GM10847 (cell line): Measurements from ENCODE around the gene IRX4.

Experiments
- POLR2A ChIP-seq: IDR thresholded peaks from 2 replicates; pipeline ENCODE4 v1.6.1; 2011; ENCODE audit not compliant: insufficient read length; ENCODE audit errors: extremely low read depth

The IRX4 gene

GRCh38 chr5:1917830-1918487, 35.2 kb upstream of the IRX4 start:
- no peak for TF ChIP-seq POLR2A

DNA sequence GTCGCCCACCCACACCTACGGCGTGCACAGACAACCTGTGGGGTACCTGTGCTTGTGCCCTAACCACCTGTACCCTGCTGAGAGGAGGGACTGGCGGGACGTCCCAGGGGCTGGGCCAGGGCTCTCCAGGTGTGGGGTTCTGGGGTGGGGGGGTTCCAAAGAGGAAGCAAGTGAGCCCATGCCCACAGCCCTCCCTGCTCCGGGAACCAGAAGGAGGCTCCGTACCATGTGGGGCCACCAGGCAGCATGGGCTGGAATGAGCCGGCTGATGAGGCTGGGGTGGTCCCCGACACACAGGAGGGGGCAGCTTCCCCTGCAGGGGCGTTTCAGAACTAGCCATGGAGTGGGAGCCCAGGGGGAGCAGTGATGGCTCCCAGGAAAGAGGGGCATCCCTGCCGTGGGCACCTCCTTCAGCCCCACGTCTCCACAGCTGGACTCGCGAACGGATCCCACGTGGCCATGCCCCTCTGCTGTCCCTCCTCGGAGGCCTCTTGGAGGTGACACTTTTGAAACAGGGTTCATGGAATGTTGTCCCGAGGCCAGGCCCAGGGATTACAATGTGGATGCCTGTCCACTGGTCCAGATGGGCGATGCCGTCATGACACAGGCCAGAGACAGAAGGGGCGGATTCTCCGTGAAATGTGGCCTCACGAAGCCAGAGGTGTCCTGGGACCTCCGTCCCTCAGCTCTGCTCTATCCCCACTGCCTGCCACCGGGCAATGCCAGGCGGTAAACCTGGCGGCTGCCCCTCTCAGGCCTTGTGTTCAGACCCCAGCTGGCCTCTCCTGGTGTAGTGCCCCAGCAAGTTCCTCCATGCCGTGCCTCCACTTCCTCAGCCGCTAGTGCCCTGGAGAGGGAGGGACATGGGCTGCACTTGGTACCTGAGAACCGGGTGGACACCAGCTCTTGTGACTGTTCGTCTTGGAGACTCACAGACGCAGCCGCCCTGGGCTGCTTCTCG, 33.6 kb upstream of the IRX4 start:
- no peak for TF ChIP-seq POLR2A

GRCh38 chr5:1915316-1915715, 32.6 kb upstream of the IRX4 start:
- no peak for TF ChIP-seq POLR2A

DNA sequence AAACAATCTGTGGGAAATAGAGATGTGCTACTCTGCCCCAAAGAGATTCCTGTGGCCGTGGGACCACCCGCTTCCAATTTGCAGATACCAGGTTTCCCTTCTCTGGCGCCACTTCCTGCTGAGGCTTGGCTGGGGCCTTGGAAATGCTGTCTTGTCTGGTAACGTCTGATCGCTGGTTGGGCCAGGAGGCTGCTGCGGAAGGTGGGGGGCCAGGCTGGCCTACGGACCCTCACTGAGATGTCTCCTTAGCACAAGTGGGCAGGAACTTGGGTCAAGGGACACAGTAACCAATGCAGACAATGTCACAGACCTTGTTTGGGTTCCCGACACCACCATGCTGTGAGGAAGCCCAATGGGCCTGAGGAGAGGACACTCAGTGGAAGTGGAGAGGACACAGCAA, 31.7 kb upstream of the IRX4 start:
- no peak for TF ChIP-seq POLR2A

GRCh38 chr5:1913578-1913977, 30.9 kb upstream of the IRX4 start:
- no peak for TF ChIP-seq POLR2A

- no peak for TF ChIP-seq POLR2A
Measured at GRCh38 chr5:1912951-1913565, 30.3 kb upstream of the IRX4 start.

- no peak for TF ChIP-seq POLR2A
Measured at GRCh38 chr5:1911773-1912235, 29.1 kb upstream of the IRX4 start.

DNA sequence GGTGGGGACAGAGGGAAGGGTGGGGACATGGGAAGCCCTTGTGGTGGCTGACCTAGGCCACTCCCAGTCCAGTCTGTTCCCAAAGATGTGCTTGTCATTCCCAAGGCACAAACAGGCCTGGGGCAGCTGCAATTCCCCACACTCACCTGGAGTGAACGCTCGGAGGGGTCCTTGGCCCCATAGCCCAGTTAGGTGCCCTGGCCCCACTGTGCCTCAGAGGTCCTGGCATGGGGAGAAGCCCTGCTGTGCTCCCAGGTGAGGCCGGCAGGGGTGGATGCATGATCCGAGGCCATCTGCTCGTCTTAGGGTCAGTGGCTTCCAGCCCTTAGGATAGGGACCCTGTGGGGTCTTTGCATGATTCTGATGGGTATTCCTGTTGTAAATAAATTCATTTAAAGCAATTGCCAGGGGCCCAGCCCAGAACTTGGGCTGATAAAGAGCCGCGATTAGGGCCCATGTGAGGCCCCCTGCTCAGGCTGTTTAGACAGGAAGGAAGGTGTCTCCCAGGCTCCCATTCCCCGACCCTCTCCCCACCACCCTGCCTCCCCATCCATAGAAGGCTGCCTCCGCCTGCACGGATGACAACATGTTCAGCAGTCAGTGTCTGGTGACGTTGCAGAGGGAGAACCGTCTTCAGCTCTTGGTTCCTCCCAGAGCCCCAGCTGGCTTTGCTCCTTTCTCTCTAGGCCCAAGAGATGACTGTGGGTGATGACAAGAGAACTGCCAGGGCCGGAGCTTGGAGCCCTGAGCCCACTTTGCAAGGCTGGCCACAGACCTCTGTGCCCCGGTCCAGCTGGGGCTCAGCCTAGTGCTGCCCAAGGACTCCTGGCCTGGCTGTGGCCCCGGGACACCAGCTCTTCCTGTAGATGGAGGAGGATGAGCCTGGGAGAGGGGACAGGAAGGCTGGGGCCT, 28.4 kb upstream of the IRX4 start:
- TF ChIP-seq POLR2A: no peak

- TF ChIP-seq POLR2A: no peak
Measured at GRCh38 chr5:1910081-1910760, 27.5 kb upstream of the IRX4 start.

DNA sequence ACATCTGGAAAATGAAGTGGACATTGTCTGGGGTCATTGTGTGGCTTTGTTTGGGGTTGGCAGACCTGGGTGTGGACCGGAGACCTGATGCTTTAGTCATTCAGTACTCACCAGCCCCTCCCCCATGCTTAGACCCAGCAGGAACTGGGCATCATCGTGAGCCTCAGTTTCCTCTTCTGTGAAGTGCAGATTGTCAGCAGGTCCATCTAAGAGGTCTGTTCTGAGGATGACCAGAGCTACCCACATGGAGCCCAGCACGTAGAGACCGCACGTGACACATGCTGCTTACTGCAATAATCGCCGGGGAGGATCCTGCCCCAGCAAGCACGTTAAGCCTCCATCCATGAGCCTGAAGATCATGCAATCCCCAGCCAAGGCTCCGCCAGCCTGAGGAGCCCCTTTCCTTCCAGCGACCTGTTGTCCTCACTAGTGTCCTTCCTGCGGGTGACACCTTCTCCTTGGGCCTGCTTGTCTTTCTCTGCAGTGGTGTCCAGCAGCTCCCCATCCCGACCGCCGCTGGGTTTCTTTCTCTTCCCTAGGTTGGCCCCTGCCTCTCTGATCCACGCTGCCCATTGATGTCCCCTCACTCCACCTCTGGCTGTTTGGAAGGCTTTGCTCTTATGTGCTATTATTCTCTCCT, 26.7 kb upstream of the IRX4 start:
- no peak for TF ChIP-seq POLR2A

- no peak for TF ChIP-seq POLR2A
Measured at GRCh38 chr5:1908931-1909330, 26.2 kb upstream of the IRX4 start.

- TF ChIP-seq POLR2A: no peak
Measured at GRCh38 chr5:1907616-1908015, 24.9 kb upstream of the IRX4 start.

DNA sequence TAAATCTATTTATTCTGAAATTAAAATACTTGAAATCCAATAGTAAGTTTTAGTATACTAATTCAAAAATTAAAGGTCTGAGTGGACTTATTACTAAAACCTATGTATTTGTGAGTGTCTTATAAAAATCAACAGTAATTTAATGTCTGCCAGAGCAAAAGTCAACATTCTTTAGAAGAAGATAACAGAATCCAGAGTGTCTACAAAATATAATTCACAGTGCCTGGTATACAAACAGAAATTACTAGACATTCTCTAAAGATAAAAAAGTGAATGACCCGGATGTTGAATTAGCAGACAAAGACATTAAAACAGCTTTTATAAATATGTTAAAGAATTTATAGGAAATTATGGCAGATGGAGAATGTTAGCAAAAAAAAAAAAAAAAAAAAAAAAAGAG, 22.4 kb upstream of the IRX4 start:
- no peak for TF ChIP-seq POLR2A

DNA sequence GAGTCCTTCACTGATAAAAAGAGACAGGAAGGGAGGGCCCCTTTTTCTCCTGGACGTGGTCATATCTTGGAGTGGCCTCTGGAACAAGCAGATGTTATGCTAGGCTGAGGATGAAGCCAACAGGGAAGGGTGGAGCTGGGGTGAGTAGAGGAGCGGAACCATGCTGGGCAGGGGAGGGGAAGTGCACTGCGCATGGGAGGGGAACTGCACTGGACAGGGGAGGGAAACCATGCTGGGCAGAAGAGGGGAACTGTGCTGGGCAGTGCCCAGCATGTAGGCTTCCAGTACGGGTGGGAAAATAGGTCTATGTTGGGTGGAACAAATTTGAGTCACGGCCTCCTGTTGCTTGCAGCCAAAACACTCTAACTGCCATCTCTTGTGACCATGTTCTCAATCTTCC, 19.3 kb upstream of the IRX4 start:
- TF ChIP-seq POLR2A: no peak
